Measurements from ENCODE around the gene AATF. TPM values are rescaled to one million over a fixed set of nuclear protein-coding genes. Genes with fewer than 3 reads are reported as not detected.

AATF gene
- polyA plus RNA-seq, 1 experiment: 16.7 TPM

- H3K4me3 ChIP-seq (ENCODE audit: low read depth, low read length): no peak overlapping the region
- CTCF ChIA-PET: interaction anchor here (0.9 kb wide), 1 partner anchor 22 kb away, joined by 3 read pairs; no protein-coding TSS in a partner anchor
- DNase-seq (ENCODE audit: low read depth): no peak
- TF ChIP-seq, protein P1, sequence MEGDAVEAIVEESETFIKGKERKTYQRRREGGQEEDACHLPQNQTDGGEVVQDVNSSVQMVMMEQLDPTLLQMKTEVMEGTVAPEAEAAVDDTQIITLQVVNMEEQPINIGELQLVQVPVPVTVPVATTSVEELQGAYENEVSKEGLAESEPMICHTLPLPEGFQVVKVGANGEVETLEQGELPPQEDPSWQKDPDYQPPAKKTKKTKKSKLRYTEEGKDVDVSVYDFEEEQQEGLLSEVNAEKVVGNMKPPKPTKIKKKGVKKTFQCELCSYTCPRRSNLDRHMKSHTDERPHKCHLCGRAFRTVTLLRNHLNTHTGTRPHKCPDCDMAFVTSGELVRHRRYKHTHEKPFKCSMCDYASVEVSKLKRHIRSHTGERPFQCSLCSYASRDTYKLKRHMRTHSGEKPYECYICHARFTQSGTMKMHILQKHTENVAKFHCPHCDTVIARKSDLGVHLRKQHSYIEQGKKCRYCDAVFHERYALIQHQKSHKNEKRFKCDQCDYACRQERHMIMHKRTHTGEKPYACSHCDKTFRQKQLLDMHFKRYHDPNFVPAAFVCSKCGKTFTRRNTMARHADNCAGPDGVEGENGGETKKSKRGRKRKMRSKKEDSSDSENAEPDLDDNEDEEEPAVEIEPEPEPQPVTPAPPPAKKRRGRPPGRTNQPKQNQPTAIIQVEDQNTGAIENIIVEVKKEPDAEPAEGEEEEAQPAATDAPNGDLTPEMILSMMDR (IDR thresholded peaks at IDR 0.05; ENCODE audit: insufficient read depth, low read depth, low read length): no peak
- H3K36me3 ChIP-seq (ENCODE audit: control insufficient read depth, insufficient read depth, low read length): no peaks in the 10 kb centered on the region; the same call in 1 of the 2 replicates
- H3K27me3 ChIP-seq (ENCODE audit: control insufficient read depth, insufficient read depth, low read length): no peaks in the 10 kb centered on the region
- POLR2A ChIA-PET: no interaction called here
Observed at GRCh38 chr17:37025847-37026530, 77.2 kb downstream of the AATF start.

- TF ChIP-seq, protein P1 (IDR thresholded peaks at IDR 0.05; ENCODE audit: insufficient read depth, low read depth, low read length): no peak
- H3K36me3 ChIP-seq (ENCODE audit: control insufficient read depth, insufficient read depth, low read length): no peaks in the 10 kb centered on the region; the same call in 1 of the 2 replicates
- no peak overlapping the region for H3K4me3 ChIP-seq (ENCODE audit: low read depth, low read length)
- ChIA-PET POLR2A (no interaction called here), CTCF (interaction anchor here (0.9 to 1.3 kb wide), 2 partner anchors 9 to 22 kb away, joined by 3 to 4 read pairs; no protein-coding TSS in a partner anchor)
- H3K27me3 ChIP-seq (ENCODE audit: control insufficient read depth, insufficient read depth, low read length): no peaks in the 10 kb centered on the region
- DNase-seq (ENCODE audit: low read depth): no peak
Observed at GRCh38 chr17:37026531-37026869, 77.7 kb downstream of the AATF start.

DNA sequence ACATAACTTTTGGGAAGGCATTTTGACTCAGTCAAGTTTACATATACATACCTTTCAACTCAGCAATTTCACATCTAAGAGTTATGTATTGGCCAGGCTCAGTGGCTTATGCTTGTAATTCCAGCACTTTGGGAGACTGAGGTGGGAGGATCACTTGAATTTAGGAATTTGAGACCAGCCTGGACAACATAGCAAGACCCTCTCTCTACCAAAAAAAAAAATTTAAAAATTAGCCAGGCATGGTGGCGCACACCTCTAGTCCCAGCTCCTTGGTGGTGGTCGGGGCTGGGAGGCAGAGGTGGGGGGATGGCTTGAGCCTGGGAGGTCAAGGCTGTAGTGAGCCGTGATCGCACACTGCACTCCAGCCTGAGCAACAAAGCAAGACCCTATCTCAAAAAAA, 79.3 kb downstream of the AATF start:
- TF ChIP-seq, protein P1 (IDR thresholded peaks at IDR 0.05; ENCODE audit: insufficient read depth, low read depth, low read length): no peak
- Histone ChIP-seq H3K27me3 (ENCODE audit: control insufficient read depth, insufficient read depth, low read length) (no peaks in the 10 kb centered on the region), H3K36me3 (ENCODE audit: control insufficient read depth, insufficient read depth, low read length) (no peaks in the 10 kb centered on the region; the same call in 1 of the 2 replicates), H3K4me3 (ENCODE audit: low read depth, low read length) (no peak overlapping the region)
- ChIA-PET POLR2A (no interaction called here), CTCF (interaction anchor here (1.3 kb wide), 1 partner anchor 20 kb away, joined by 3 read pairs; no protein-coding TSS in a partner anchor)
- DNase-seq (ENCODE audit: low read depth): no peak

DNA sequence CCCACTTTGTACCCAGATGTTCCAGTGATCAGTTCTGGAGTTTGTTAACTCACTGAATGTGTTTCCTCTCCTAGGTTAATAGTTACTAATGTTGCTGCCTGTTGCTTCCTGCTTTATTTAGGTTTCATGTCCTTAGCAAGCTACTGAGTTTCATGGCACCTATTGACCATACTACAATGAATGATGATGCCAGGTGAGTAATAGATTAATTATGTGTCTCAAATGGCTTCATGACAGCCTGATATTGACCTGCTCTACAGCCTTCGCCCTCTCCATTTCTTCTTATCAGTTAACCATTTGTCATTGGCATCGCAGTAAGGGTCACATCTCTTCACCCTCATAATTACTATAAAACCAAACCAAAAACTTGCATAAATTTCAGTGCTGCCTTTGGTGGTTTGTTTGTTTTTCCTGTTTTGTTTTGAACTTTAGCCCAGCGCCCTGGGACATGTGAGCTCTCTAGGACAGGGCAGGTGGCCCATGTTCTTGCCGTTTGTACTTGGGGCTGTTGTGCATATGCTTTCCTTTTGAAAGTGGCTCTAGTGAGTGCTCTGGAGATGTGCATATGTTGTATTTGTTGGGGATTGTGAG, 82.8 kb downstream of the AATF start:
- CTCF ChIA-PET: no interaction called here
- no peaks in the 10 kb centered on the region for H3K36me3 ChIP-seq (ENCODE audit: control insufficient read depth, insufficient read depth, low read length)
- POLR2A ChIA-PET: no interaction called here
- no peaks in the 10 kb centered on the region for H3K27me3 ChIP-seq (ENCODE audit: control insufficient read depth, insufficient read depth, low read length)
- TF ChIP-seq, protein P1 (IDR thresholded peaks at IDR 0.05; ENCODE audit: insufficient read depth, low read depth, low read length): no peak
- H3K4me3 ChIP-seq (ENCODE audit: low read depth, low read length): no peak overlapping the region
- no peak for DNase-seq (ENCODE audit: low read depth)

GRCh38 chr17:37037590-37038155, 88.9 kb downstream of the AATF start:
- Histone ChIP-seq H3K27me3 (ENCODE audit: control insufficient read depth, insufficient read depth, low read length) (no peaks in the 10 kb centered on the region), H3K4me3 (ENCODE audit: low read depth, low read length) (no peak overlapping the region), H3K36me3 (ENCODE audit: control insufficient read depth, insufficient read depth, low read length) (no peaks in the 10 kb centered on the region)
- DNase-seq (ENCODE audit: low read depth): peak; percentile 5
- ChIA-PET CTCF (interaction anchor here (0.6 to 1.2 kb wide), 3 partner anchors 10 to 412 kb away, joined by 3 read pairs; no protein-coding TSS in a partner anchor), POLR2A (no interaction called here)
- TF ChIP-seq, protein P1 (IDR thresholded peaks at IDR 0.05; ENCODE audit: insufficient read depth, low read depth, low read length): no peak

Measured in BJ (cell line).